Measurements from ENCODE around the gene HMGN3.

The HMGN3 gene

GRCh38 chr6:79232696-79233462, 1.6 kb downstream of the HMGN3 start:
- DNase-seq: no peak

- no peak for DNase-seq
Measured at GRCh38 chr6:79231666-79232065, 2.8 kb downstream of the HMGN3 start.

DNA sequence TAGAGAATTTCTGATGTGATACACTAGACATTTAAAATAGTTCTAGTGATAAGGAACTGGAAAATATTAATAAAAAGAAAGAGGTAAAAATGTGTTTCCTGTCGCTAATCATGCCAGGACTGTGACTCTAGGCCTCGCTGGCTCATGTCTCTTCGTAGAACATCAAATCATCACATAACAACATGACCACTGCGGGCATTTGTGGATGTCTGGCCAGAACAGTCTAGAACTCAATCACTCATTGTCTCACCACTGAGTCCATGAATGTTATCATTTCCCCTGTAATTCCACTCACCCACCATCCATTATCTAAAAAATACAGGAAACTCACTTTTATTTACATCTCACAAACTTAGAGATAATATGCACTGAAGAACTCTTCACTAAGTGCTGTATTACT, 3.4 kb downstream of the HMGN3 start:
- no peak for DNase-seq

DNA sequence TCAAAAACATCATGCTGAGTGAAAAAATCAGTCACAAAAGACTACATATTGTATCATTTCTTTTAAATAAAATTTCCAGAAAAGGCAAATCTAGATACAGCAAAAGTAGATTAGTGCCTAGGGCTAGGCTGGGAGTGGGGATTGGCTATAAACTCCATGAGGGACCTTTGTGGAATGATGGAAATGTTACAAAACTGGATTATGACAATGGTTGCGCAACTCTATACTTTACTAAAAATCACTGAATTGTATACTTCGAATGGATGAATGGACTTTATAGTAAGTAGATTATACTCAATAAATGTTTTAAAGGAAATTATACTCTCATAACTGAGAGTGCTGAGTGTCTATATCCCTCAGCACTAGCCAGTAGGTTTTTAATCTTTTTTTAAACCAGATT, 4.3 kb downstream of the HMGN3 start:
- DNase-seq: no peak

DNA sequence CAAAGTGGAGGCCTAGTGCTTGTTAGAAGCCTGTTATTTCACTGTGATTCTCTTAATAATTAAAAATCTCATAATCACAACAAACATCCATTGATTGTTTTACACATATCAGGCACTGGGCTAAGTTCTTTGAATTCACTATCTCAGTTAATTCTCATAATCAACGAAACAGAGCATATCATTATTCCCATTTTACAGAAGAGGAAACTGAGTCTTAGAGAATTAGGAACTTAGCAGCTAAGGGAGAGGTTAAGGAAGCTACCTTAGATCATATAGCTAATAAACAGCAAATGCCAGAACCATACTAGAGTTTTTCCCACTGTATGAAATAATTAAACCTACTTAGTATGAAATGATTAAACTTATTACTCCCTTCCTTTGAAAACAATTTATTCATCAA, 7.0 kb downstream of the HMGN3 start:
- no peak for DNase-seq

GRCh38 chr6:79226660-79227059, 7.8 kb downstream of the HMGN3 start:
- DNase-seq: no peak

DNA sequence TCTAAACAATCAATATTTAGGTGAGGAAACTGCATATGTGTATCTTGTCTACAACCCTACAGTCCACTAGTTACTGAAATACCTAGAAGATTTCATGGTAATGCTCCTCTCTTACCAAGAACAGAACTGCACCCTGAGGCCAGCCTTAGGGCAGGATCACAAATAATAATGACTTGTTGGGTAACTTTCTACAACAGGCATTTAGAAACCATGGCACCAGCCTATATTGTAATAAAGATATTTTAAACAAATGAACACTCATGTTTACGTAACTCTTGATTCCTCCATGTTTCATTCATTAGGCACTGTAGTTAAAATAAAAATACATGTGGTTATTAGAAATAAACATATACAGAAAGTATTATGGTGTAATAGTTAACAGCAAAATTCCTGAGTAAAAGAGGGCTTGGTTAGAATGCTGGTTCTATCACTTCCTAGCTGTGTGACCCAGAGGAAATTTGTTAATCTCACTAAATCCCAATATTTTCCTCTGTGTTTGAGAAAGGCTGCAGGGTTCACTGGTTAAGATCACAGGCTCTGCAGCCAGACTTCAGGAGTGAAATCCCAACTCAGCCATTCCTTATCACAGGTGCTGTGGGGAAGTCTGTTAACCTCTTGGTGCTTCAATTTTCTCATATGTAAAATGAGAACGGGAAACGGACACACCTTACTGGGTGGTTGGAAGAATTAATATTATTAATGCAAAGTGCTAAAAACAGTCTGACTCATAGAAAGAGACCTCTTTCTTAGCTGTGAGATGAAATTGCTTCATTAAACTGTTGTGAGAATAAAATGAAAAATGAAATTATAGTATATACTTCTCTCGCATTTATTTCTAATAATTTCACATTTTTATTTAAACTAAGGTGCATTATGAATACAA, 8.5 kb downstream of the HMGN3 start:
- DNase-seq: no peak

- DNase-seq: no peak
Measured at GRCh38 chr6:79223611-79224404, 10.7 kb downstream of the HMGN3 start.

DNA sequence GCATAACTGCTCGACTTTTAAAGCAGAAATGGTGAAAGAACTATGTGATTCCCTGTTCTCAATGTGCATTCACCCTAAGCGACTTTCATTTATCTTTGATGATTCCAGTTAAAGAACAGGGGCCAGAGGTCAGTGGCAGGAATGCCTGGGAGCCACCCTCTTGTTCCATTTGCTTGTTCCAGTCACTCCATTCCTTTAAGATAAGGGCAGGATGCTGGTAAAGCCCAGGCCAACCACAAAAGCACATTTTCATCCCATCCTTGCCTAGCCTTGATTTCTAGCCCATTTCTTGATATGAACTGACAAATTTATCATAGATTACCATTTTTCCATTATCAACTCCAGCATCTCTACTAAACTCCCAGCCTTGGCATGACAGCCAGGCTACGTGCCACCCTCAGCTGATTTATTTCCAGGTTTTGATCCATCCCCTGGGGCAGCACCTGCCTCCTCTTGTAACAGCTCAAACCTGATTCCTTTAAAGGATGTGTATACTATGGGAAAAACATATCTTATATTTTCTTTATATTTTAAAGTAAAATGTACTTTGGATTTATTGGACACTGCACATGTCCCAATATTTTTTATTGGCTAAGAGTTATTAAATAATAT, 19.2 kb downstream of the HMGN3 start:
- no peak for DNase-seq

GRCh38 chr6:79212859-79213258, 21.6 kb downstream of the HMGN3 start:
- DNase-seq: no peak

DNA sequence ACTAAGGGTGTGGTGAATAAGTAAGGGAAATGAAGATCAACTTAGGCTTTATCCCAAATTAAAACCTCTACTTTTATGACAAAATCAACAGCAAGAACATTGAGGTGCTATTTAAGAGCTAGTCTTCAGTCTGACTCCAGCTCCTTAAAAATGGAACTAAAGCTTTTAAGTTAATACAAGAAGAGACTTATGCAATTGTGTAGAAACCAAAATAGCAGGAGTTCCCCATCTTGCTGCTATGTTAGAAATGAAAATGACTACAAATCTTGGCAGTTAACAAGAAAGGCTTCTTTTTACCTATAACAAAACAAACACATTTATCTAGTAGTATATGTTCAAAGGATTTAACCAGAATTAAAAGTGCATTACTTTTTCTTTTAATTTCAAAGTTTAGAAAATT, 25.7 kb downstream of the HMGN3 start:
- DNase-seq: no peak

DNA sequence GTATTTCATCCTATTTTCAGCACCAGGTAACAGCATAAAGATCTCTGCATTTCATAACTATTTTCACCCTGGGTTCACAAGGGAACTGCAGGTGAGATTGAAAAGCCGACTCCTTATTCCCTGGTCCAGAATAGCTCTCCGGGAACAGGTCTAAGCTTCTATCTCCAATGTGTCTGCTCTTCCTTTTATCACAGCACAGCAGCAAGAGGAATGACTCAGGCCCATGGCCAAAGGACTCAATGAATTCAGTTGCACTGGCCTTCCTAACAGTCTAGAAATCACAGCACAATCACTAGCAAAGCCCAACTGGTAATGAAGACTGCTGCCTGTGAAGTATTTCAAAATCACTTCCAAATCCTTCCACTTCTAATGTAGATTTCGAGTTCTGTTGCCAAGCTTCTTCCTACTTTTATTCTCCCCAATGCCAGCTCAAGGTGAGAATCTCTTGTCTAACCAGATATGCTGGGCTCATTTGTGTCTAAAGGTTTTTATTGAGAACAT, 30.7 kb downstream of the HMGN3 start:
- DNase-seq: no peak

DNA sequence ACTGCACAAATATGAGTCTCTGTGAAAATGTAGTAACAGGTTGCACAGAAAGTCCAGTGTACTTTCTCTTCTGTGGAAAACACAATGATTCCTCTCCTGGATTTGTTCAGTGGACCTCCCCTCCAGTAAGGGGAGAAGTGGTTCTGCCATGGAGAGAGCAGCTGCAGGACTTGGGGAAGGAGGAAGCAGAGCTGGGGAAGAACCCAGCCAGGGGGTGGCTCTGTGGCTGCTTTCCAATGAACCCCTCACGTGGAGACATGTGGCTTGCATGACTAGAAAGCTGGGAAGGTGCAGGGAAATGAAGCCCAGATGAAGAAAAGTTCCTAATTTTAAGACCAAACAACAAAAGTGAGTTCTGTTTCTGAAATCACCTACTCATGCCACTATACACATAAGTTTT, 31.9 kb downstream of the HMGN3 start:
- DNase-seq: no peak

- no peak for DNase-seq
Measured at GRCh38 chr6:79201983-79202382, 32.5 kb downstream of the HMGN3 start.

GRCh38 chr6:79201143-79201542, 33.3 kb downstream of the HMGN3 start:
- no peak for DNase-seq

GRCh38 chr6:79196912-79197311, 37.6 kb downstream of the HMGN3 start:
- no peak for DNase-seq

- DNase-seq: no peak
Measured at GRCh38 chr6:79193971-79194370, 40.5 kb downstream of the HMGN3 start.

DNA sequence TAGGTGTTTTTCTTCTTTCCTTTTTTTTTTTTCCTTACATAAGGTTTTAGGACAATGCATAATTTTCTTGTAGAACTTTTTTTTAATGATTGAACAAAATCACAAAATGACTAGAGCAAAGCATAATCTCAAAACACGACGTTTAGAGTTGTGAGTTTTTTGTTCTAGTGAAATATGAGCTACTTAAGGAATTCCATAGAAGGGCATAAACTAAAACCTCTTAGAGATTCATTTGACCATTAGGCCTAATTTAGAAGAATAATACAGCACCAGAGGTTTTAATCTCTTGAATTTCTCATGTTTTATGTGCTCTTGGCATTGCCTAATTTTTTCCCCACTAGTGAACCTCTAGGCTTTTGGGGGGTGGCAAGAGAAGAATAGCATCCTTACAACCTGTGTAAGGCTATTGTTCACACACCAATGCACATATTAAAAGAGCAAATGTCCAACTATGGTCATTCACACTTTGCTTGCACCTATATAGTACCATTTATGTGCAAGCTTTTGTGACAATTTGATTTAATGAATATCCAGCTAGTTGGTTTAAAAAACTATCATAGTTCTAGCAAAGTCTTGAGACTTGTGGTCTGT, 44.6 kb downstream of the HMGN3 start:
- DNase-seq: no peak

GRCh38 chr6:79188885-79189480, 45.5 kb downstream of the HMGN3 start:
- DNase-seq: no peak

DNA sequence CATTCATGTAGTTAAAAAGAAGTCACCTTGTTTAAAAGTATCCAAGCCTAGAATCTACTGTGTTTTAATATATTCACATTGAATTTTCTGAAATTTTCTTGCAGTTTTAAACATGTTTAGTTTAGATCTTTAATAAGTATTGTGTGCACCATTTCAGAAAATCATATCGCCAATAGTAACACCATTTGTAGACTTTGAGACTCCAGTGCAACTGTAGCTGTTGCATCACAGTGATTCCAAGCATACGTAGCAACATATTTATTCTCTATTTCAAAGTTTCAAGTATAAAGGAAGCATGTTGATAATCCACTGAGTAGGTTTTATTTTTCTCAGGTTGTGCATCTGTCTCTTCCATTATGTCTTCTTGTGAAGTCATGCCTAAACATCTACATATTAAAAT, 46.4 kb downstream of the HMGN3 start:
- no peak for DNase-seq

DNA sequence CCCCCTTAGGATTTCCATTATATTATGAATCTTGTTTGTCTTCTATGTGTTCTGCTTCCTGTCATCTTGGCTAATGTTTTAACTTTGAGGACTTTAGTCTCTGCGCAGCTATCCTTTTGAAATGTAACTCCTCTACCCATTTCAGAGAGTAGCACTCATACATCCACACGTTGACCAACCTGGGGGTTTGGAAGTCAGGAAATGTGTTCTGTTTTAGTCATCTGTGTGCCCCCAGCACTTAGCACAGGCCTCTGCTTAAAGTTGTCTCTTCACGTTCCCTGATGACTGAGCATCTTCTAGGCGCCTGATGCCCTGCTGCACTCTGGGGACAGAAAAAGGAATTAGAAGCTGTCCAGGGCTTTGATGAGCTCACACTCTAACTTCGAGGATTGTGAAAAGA, 47.9 kb downstream of the HMGN3 start:
- DNase-seq: no peak

- no peak for DNase-seq
Measured at GRCh38 chr6:79184641-79185040, 49.8 kb downstream of the HMGN3 start.
